HG02588 (cell line): Measurements from ENCODE around the gene HNRNPCL2.
"Not testable (repeated sequence)": the region's sequence is repeated elsewhere in the genome, so short reads cannot be mapped to it uniquely, and the experiment has no call there.

Experiments
- ATAC-seq: cut with Tn5 transposase; IDR thresholded peaks from one replicate; pipeline ENCODE4 v1.9.1; 2021; ENCODE audit warnings: mild to moderate bottlenecking, moderate library complexity; ENCODE audit not compliant: unreplicated experiment

HNRNPCL2 gene

DNA sequence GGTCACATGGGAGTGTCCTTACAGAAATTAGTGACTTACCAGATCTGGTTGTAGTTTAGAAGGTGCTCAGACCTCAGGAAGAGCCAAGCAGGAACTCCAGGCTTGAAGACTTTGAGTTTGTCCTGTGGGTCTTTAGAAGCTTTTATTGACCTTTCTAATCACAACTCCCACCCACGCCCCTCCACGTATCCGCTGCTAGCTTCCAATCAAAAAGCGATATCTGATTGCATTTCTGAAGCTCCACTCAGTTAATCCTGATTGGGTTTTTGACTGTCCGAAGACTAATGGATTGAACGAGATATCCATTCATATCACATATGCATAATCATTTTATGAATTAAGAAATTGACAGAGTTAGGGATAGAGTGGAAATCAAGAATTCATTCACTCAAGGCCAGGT lies at the start of gene HNRNPCL2:
Gene HNRNPCL2, minus strand, starts transcription at position 101 of the 400 bp plus-strand sequence. CDS start 454 bp downstream, outside the sequence.
- not testable (repeated sequence) for ATAC-seq

DNA sequence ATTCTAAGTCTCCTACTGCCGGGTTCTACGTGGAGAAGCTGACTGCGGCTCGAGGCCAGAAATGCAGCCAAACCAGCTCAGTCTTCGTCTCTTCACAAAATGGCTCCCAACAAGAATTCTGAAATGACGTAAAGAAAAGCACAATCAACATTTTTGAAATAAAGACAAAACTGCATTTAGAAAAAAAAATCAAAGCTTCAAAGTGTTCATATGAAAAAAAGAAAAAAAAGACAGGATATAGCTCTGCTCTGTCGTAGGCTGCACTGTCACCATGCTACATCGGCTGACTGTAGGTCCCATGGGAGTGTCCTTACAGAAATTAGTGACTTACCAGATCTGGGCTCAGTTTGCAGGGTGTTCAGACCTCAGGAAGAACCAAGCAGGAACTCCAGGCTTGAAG lies 48.9 kb upstream of the HNRNPCL2 start, which contains the start of gene HNRNPCL4:
Gene HNRNPCL4, minus strand, starts transcription at position 101 of the 400 bp plus-strand sequence. CDS start 164 bp downstream, outside the sequence.
- ATAC-seq: not testable (repeated sequence)

DNA sequence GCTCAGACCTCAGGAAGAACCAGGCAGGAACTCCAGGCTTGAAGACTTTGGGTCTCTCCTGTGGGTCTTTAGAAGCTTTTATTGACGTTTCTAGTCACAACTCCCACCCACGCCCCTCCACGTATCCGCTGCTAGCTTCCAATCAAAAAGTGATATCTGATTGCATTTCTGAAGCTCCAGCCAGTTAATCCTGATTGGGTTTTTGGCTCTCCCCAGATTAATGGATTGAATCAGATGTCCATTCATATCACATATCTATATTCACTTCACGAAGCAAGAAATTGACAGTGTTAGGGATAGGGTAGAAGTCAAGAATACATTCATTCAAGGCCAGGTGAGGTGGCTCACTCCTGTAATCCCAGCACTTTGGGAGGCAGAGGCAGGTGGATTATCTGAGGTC lies 39.3 kb upstream of the HNRNPCL2 start, which contains the start of gene PRAMEF26:
Gene PRAMEF26, minus strand, starts transcription at position 101 of the 400 bp plus-strand sequence. CDS start 2,914 bp downstream, outside the sequence.
- ATAC-seq: not testable (repeated sequence)

DNA sequence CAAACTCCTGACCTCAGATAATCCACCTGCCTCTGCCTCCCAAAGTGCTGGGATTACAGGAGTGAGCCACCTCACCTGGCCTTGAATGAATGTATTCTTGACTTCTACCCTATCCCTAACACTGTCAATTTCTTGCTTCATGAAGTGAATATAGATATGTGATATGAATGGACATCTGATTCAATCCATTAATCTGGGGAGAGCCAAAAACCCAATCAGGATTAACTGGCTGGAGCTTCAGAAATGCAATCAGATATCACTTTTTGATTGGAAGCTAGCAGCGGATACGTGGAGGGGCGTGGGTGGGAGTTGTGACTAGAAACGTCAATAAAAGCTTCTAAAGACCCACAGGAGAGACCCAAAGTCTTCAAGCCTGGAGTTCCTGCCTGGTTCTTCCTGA lies 46.2 kb downstream of the HNRNPCL2 start, which contains the start of gene PRAMEF25:
Gene PRAMEF25, plus strand, starts transcription at position 301 of the 400 bp plus-strand sequence. CDS start 2,920 bp downstream, outside the sequence.
- ATAC-seq: not testable (repeated sequence)
